HuH-7.5 (cell line): ENCODE data around the gene HOXB7.

Source experiments
- DNase-seq: peaks from one replicate; pipeline ENCODE4 v3.0.0; 2011; ENCODE audit warnings: low spot score

Gene HOXB7

DNA sequence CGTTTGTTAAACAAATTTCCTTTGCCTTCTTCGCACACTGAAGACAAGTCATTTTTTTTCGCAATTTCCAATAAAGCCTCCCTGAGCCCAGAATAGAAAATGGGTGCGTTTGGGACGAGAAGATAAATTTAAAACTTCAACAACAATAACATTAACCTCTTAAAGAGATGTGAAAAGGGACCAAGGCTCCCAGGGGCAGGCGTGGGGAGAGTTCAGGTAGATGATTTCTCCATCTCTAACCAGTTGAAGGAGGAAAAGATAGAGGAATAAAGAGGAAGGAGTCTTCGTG is 31.4 kb downstream of the HOXB7 start:
- no peak for DNase-seq

DNA sequence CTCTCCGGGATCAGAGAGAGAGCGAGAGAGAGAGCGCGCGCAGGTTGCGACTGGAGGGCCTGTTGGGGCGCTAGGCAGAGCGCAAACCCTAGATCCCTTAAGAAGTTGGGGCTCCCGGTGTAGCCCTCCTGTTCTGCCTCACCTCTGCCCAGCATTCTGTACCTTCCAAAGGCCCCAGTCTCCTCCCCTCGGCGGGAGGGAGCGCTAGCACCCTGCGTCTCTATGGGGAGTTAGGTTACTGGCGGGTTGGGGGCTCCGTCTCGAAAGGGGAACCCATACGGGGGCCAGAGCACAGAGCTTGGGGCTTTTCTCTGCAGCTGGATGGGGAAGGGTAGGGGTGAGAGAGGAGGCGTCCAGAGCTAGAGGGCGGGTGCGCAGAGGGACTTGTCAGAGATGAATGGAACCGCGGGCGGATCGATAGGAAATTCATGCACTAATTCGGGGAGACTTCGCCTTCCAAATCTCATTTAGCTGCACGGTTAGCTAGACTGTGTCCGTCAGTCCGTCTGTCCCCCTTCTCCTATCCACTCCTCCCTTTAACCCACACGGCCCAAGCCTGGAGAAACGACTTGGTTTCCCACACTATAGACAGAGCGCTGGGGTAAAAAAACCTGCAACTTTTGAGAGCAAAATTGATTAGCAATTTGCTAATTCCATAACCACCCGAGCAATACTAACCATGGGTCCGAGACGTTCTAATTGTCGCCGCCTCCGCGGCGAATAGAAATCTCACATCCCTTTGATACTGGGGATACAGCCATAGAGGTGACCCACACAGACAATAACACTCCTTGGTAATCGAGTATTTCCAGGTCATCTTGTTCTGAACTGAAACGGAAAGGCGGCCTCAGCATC is 32.0 kb downstream of the HOXB7 start:
- no peak for DNase-seq

GRCh38 chr17:48577946-48578615 is 32.7 kb downstream of the HOXB7 start, which contains the start of gene HOXB4:
Gene HOXB4, minus strand, starts transcription at chr17:48578350. Its CDS starts 31 bp downstream, at chr17:48578319.
- DNase-seq, result no peak

GRCh38 chr17:48577330-48577945 is 33.4 kb downstream of the HOXB7 start:
- DNase-seq, result no peak

DNA sequence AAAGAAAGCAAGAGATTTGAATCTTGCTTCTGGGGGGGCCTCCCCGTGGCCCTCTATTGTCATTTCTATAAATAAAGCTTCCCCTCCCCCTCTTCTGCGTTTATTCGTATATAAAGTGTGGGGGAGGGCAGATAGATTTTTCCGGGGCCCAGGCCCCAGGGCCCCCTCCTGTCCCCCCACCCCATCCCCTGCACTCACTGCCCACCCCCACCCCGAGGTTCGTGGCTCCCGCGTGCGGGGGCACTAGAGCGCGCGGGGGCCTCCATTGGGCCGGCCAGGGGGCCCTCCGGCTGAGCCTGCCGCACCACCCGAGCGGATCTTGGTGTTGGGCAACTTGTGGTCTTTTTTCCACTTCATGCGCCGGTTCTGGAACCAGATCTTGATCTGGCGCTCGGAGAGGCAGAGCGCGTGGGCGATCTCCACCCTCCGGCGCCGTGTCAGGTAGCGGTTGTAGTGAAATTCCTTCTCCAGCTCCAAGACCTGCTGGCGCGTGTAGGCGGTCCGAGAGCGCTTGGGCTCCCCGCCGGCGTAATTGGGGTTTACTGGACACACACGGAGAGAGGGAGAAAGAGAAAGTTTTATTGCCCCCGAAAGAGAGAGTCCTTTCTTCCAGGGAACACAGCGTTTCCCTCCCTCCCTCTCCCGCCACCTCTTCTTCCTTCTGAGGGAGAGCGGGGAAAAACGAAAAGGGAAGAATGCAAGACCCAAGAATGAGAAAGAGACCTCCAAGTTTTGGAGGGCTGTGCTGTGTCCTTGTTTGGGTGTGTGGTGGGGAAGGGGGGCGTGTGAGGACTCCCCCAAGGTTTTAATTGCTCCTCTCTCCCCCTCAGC is 34.1 kb downstream of the HOXB7 start:
- DNase-seq, result no peak

DNA sequence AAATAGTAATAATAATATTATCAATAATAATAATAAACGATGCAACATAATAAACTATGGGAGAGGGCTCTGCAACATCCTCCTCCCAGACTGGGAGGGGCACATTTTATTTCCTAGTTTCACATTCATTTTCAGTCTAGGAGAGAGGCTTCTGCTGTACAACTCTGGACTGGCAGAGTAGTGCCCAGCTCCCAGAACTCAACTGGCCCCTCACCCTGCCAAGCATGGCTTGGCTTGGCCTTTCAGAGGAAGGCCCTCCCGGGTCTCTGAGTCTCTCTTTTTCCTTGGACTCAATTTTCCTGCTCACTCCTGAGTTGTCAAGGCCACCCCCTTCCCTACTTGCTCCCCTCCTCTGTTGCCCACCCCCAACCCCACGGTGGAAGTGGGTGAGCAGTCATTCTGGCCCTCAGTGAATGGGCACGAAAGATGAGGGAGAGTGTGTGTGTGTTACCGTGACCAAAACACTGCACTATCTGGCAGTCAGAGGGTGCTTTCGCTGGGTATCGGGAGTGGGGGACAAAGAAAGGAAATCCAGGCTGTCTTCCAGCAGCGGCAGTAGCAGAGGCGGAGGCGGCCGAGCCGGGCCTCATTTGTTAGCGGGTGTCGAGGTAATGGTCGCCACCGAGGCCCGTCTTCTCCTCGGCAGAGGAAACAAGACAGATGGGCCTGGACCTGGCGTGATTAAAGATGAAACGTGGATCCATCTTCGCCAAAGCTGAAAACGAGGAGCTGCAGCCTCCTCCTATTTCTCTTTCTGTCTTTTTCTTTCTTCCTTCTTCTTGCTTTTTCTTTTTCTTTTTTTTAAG is 34.9 kb downstream of the HOXB7 start:
- no peak for DNase-seq

- no peak for DNase-seq
Observed at GRCh38 chr17:48575066-48575582, 35.7 kb downstream of the HOXB7 start.

DNA sequence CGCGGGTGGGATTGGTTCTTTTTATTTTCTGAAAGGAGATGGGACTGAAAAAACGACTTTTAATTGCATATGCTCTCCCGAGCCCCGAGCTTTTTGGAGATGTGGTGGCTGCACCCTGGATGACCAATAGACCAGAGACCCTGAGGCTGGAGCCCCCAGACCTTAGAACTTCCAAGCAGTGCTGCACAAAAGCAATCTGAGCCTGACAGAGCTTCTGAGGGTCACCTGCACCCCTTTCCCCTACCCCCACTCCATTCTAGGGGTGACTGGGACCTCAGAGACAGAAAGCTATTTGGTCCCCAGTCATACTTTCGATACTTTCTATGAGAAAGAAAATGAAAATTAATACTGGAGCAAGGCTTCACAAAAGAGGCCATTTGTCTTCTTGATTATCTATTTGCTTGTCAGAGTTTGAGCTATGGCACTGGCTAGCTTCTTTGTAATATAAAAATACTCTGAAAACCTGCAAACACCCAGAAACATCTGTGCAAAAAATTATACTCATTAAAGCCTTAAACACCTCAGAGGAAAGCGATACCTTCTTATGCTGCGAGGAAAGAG is 36.2 kb downstream of the HOXB7 start:
- DNase-seq, result no peak

GRCh38 chr17:48571826-48572417 is 38.9 kb downstream of the HOXB7 start:
- no peak for DNase-seq

- DNase-seq, result no peak
Observed at GRCh38 chr17:48571024-48571818, 39.6 kb downstream of the HOXB7 start.

DNA sequence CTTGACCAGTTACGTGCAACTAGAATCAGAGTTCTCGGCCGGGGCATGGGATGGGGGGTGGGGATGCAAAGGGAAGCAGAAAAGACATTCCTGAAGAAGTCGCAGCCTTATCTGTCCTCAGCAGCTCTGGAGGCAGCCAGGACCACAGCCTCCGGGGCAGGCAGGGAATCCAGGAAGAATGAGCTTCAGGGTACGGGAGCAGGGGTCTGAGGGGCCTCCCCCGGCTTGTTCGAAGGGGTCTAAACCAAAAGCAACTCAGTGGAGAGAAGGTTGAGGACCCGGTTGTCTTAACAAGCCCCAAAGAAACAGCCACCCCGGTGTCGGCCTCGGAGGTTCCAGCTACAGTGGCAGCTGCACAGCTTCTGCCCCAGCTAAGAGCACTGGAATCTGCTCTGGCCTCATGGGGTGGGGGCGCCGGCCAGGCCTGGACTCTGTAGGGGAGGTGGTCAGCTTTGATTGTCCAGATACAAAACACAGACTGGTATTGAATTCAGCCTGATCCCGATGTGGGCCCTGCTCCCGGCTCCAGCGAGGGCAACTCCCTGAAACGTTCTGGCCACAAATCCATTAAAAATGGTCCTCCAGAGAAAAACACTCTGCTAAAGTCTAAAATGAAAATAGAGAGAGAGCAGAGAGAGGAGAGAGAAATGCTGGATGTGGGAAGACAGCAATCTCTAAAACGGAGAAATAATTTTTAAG is 40.3 kb downstream of the HOXB7 start:
- DNase-seq, result no peak

DNA sequence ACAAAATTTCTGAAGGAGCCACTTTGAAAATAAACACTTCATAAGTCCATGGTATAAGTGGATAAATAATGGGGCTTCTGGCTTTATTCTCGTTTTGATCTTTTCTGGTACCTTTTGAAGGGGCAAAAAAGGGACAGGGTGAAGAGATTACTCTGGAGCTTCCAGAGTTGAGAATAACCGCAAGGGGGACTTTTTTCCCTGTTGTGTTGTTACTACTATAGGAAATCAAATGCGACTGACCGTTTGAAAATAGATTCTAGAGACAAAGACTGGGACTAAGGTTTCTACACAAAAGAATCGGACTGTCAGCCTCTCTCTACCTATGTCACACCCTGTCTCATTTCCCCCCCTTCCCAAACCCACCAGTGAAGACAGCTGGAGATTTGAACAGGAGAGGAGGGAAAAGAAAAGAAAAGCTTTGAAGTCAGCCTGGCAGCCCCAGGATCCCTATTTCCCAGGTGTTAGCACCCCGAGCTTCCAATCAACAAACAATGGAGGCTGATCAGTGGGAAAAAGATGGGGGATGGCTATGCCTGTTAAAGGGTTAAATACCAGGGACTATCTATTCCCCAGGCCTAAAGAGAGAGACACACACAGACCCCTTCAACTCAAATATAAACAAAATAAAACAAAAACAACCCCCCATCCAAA is 41.0 kb downstream of the HOXB7 start:
- no peak for DNase-seq

DNA sequence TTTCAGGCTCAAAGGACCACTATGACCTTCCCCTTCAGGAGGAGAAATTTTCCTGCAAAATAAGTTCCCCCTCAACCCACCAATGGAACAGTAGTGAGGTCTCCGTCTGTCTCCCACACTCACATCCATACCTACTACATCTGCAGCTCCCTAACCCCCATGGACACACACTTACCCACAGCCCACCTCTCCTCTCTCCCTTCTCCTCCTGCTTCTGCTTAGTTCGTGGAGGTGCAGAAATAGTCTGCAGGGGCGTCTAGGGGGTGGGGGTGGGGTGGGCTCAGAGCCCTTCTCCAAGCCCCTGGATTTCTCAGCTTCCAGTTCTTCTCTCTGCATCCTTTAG is 41.6 kb downstream of the HOXB7 start:
- no peak for DNase-seq

DNA sequence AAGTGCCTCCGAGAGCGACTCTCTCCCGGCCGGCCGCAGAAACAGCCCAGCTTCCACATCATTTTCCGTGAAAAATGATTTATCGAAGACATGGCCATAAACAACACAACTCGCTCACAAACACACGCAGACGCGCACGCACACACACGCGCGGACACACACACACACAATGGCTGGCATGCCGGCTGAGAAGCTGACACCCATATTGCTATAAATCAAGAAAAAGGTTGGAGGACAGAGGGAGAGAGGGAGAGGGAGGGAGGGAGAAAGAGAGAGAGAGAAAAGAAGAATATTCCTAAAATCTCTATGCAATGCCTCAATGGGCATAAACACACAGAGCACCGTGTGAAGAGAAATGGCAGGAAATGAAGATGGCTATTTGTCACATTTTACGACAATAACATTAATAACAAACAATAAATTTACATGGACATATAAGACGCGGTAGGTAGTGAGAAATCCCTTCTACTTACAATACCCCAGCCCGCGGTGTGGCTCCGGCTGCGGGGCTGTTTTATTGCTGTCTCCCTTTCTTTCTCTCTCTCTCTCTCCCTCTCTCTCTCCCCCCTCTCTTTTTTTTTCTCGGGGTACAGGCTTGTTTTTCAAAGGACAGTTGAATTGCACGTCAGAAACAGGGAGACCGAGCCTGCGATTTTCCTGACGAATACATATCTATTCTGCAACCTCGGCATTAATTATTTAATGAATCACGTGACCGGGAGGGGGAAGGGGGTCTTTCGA is 42.1 kb downstream of the HOXB7 start:
- DNase-seq, result no peak

GRCh38 chr17:48567646-48568354 is 43.0 kb downstream of the HOXB7 start:
- DNase-seq, result no peak

GRCh38 chr17:48567209-48567608 is 43.6 kb downstream of the HOXB7 start:
- no peak for DNase-seq

DNA sequence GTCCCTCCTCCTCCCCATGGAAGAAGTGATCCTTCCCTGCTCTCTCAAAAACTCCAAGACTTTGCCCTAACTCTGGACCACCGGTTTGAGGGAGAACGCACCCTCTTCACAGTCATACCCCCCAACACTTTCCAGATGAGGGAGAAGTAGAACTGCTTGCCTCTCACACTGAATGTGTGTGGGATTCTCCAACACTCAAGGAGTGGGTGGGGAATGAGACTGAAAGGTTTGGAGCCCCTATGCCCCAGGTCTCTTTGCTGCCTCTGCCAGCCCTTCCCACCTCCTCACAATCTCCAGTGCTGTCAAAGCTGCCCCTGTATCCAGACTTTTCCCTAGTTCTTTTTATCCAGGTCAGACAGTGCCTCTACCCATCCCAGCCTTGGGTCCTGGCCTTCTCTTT is 44.1 kb downstream of the HOXB7 start:
- no peak for DNase-seq
